ENCODE data around the gene RBM46.

The RBM46 gene

GRCh38 chr4:154836513-154836912, 55.4 kb downstream of the RBM46 start:
- H3K4me3 ChIP-seq (ENCODE audit: low read depth, low read length): no peak overlapping the region
- no peak for TF ChIP-seq CTCF (IDR thresholded peaks at IDR 0.05; ENCODE audit: borderline replicate concordance, insufficient read depth, low read depth, low read length)

- H3K4me3 ChIP-seq (ENCODE audit: low read depth, low read length): no peak overlapping the region
- TF ChIP-seq CTCF (IDR thresholded peaks at IDR 0.05; ENCODE audit: borderline replicate concordance, insufficient read depth, low read depth, low read length): no peak
These were observed 57.1 kb downstream of the RBM46 start for GRCh38 chr4:154838155-154838554.

DNA sequence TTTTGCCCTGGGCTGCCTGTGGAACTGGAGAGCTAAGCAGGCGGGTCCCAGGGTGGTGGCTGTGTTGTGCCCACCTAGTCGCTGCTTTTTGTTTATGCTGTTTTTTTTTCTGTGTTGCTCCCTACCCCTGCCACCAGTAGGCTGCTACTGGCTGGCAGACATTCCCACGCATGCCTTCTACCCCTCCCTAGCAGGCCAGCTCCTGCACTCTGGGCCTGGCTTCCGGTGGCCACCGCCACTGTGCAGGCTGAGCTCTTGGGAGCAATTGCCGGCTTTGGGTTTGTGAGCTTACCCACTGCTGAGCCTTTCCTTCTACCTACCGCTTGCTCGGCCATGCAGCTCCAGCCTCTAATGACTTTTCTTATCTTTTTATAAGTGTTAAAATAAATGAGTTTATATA, 57.6 kb downstream of the RBM46 start:
- TF ChIP-seq CTCF (IDR thresholded peaks at IDR 0.05; ENCODE audit: borderline replicate concordance, insufficient read depth, low read depth, low read length): no peak
- no peak overlapping the region for H3K4me3 ChIP-seq (ENCODE audit: low read depth, low read length)

- TF ChIP-seq CTCF (IDR thresholded peaks at IDR 0.05; ENCODE audit: borderline replicate concordance, insufficient read depth, low read depth, low read length): 0 out of 2 replicates have a peak, but pooled peaks have one; percentile 8
- no peak overlapping the region for H3K4me3 ChIP-seq (ENCODE audit: low read depth, low read length)
These were observed 73.3 kb downstream of the RBM46 start for GRCh38 chr4:154854362-154854761.

GRCh38 chr4:154858166-154858565, 77.1 kb downstream of the RBM46 start:
- H3K4me3 ChIP-seq (ENCODE audit: low read depth, low read length): no peak overlapping the region

DNA sequence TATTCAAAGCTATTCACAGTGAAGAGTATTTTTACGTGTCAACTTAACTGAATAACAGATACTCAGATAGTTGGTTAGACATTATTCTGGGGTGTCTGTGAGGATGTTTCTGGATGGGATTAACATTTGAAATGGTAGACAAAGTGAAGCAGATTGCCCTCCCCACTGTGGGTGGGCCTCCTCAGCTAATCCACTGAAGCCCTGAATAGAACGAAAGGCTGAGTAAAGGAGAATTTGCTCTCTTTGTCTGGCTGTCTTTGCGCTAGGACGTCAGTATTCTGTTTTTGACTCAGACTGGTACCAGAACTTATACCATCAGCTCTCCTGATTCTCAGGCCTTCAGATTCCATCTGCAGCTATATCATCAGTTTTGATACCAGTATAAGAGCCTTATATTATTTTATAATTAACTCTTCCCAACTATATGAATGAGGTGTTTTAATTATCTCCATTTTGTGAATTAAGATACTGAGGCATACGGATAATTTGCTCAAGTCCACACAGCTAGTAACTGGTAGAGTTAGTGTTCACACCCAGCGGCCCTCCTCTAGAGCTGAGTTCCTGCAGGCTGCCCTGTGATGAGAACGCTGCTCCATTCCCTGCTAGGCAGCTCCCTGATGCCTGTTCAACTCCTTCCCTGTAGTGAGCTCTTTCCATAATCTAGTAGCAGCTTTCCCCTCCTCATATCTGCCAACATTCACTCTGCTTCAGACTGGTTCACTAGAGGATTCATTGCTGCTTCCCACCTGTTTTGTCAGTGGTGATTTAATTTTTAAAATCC, 87.5 kb downstream of the RBM46 start:
- no peak for TF ChIP-seq CTCF (IDR thresholded peaks at IDR 0.05; ENCODE audit: borderline replicate concordance, insufficient read depth, low read depth, low read length)
- no peak overlapping the region for H3K4me3 ChIP-seq (ENCODE audit: low read depth, low read length)

More at GRCh38 chr4:154858166-154858565, 77.1 kb downstream of the RBM46 start:
- no peak for TF ChIP-seq CTCF (IDR thresholded peaks at IDR 0.05; ENCODE audit: borderline replicate concordance, insufficient read depth, low read depth, low read length)

- no peak overlapping the region for H3K4me3 ChIP-seq (ENCODE audit: low read depth, low read length)
- no peak for TF ChIP-seq CTCF (IDR thresholded peaks at IDR 0.05; ENCODE audit: borderline replicate concordance, insufficient read depth, low read depth, low read length)
These were observed 88.2 kb downstream of the RBM46 start for GRCh38 chr4:154869301-154869700.
